Activated CD4-positive, alpha-beta T cell treated with anti-CD3 and anti-CD28 coated beads, Interleukin-2, Interleukin-6, amounts not matched to agents 100 ng/mL and 50 ng/mL, durations not matched to agents 16 hours and 8 hours (primary cell): ENCODE measurements around the gene EPHB2.

Experiments
- DNase-seq: peaks from one replicate; pipeline ENCODE4 v3.0.0-alpha.2; 2020

EPHB2 gene

DNA sequence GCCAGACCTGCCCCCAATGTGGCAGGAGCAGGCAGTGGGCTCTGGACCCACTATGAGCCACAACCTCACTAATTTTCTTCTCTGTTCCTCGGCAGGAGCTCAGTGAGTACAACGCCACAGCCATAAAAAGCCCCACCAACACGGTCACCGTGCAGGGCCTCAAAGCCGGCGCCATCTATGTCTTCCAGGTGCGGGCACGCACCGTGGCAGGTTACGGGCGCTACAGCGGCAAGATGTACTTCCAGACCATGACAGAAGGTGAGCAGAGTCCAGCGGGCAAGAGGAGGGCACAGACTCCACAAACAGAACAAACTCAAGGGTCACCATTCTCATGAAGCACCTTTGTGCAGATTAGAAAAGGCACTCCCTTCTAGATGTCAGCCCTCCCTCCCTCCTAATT lies 182.2 kb downstream of the EPHB2 start:
- no peak for DNase-seq

DNA sequence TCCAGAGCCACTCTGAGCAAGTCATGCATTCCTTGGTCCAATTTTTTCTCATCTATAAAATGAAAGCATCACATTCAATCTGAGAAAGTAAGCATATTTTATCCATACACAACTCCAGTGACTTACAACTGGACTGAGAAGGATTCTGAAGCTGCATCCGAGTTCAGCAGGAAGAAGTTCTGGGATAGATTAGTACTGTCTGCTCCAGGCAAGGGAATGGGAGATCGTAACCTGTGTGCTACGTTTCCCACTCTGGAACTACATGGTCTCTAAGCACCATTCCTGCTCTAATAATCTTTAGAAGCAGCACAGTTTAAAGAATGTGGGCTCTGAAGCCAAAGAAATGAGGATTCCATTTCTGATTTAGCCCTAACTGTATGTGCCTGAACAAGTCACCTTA lies 182.7 kb downstream of the EPHB2 start:
- DNase-seq = no peak

DNA sequence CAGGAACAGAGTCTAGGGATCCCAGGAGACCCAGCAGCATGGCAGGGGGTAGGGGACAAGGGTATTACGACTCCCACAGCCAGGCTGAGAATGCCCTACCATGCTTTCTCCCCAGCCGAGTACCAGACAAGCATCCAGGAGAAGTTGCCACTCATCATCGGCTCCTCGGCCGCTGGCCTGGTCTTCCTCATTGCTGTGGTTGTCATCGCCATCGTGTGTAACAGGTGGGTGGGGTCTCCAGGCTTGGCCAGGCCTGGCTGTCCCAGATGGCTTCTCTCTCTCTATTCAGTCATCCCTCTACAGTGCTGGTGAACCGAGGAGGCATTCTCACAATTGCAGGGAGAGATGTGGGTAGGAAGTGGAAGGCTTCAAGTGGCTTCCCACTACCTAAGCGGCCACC lies 184.7 kb downstream of the EPHB2 start:
- DNase-seq = no peak

DNA sequence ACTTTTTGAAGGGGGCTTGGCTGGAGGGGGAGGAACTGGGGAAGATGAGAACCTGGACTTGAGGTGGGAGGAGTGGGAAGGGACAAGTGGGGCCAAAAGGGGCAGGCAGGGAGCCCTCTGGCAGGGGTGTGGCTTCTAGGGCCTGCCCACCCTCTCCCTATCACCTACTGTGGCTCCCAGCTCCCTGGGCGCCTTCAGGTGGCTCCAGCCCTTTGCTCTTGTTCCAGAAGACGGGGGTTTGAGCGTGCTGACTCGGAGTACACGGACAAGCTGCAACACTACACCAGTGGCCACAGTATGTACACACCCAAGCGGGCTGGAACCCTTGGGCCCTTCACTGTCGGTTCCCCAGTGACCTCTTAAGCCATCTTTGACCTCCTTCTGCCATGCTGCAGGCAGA lies 185.5 kb downstream of the EPHB2 start:
- DNase-seq = no peak

DNA sequence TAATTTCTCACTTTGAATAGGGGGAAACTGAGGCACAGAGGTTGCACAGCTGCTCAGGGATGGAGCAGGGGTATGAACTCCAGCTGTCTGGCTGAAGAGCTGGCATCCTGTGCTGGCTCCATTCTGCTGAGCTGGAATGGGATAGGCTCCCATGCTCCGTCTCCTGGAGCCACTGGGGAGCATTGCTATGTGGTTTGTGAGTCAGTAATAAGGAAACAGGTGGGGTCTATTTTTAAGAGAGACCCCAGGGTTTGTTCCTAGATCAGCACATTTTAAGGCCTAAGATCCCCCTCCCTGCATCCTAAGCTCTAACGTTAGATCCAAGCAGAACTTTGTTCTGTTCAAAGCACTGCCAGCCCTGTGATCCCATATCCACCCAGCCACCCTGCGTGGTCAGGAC lies 189.8 kb downstream of the EPHB2 start:
- no peak for DNase-seq

DNA sequence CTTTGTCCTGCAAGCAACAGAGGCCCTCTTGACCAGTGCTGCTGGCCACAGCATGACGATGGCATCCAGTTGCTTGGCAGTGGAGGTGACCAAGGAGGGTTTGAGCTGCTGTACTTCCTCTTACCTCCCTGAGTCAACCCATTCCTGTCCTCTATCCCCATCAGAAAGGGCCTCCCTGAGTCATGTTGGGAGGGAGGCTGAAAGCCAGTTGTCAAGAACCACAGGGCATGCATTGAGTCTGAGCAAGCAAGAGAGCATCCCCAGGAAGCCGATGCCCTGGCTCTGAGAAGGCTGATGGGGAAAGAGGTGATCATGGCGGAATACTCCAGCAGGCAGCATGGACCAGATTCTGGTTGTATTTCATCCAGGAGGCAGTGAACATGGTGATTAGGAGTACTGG lies 192.5 kb downstream of the EPHB2 start:
- no peak for DNase-seq

DNA sequence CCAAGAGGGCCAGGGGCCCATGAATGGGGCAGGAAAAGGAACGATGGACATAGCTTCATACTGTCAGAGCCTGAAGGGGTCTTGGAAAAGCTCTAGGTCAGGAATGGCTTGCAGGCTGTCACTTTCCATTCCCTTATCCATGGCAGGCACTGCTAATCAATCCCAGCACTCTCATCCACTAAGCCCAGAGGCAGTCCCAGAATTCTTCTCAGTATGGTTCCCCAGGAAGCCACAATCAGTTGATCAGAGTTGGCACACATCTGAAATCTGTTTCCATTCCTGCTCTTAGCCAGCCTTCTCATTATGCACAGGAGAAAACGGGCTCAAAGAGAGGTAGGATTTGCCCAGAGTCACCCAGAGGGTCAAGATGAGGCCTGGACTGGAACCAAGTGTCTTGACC lies 196.3 kb downstream of the EPHB2 start:
- no peak for DNase-seq

DNA sequence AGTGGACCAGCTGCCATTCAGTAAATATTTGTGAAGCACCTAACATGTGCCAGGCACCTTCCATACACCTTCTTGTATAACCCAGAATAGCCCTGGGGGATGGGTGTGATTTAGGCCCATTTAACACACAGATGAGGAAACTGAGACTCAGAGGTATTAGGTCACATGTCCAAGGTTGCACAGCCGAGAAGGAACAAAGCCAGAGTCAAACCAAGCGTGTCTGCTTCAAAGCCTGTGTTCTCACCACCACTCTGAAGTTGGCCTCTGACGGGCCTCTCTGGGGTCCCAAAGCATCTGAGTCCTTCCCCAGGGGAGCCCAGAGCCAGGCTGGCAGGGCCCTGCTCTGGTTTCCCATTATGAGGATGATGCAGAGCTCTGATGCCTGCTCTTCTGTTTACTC lies 196.9 kb downstream of the EPHB2 start:
- no peak for DNase-seq

DNA sequence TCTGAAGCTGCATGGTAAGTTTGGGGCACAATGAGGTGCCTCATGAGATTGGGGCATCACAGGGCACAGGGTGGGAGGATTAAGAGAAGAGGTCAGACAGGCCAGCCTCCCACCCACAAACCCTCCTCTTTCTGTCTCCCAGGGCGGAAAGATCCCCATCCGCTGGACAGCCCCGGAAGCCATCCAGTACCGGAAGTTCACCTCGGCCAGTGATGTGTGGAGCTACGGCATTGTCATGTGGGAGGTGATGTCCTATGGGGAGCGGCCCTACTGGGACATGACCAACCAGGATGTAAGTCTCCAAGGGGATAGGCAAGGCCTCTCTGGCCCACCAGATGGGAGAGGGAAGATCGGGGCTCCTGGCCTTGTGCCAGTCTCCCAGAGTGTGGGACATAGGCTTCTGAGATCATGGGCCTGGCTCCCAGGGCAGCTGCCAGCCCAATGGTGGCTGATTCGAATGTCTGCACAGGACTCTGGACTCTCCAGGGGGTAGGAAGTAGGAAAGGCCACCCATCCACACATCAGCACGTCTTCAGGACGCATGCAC lies 198.3 kb downstream of the EPHB2 start:
- no peak for DNase-seq

DNA sequence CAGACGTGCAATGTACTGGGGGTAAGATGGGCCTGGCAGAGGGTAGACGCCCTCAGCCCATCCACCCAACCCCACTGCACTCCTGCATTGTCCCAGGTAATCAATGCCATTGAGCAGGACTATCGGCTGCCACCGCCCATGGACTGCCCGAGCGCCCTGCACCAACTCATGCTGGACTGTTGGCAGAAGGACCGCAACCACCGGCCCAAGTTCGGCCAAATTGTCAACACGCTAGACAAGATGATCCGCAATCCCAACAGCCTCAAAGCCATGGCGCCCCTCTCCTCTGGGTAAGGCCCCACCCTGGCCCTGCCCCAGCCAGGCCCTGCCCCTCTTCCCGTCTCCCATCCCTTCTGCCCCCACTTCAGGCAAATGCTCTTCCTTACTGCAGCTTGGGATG lies 199.6 kb downstream of the EPHB2 start:
- DNase-seq = no peak

DNA sequence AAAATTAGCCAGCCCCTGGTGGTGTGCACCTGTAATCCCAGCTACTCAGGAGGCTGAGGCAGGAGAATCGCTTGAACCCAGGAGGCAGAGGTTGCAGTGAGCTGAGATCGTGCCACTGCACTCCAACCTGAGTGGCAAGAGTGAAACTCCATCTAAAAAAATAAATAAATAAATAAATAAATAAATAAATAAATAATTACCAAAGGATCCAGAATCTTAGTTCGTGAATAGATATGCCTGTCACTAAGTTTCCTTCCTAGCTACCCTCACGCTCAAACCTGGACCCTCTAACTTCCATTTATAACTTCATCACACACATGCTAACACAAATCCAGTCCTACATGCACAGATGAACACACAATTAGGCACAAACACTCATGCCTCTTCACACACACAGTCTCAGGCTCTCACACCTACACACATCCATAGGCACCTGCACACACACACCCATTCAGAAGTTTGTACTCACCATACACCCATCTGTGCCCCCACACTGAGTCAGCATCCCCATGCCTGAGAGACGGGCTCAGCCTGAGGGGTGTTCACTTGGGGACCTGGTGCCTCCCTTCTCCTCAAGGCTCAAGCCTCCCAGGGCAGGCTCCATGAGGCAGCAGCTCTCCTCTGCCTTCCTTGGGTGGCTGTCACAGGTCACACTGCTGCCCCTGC lies 200.5 kb downstream of the EPHB2 start:
- DNase-seq = no peak

DNA sequence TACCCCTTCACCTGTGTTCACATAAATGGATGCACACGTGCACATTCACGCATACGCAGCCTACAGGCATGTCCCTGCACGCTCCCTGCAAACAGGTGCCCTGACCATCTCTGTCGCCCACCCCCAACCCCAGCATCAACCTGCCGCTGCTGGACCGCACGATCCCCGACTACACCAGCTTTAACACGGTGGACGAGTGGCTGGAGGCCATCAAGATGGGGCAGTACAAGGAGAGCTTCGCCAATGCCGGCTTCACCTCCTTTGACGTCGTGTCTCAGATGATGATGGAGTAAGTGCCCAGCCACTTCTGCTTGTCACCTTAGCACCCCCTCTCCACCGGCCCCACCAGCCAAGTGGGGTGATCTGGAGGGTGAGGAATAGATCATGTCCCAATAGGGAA lies 201.7 kb downstream of the EPHB2 start:
- no peak for DNase-seq

DNA sequence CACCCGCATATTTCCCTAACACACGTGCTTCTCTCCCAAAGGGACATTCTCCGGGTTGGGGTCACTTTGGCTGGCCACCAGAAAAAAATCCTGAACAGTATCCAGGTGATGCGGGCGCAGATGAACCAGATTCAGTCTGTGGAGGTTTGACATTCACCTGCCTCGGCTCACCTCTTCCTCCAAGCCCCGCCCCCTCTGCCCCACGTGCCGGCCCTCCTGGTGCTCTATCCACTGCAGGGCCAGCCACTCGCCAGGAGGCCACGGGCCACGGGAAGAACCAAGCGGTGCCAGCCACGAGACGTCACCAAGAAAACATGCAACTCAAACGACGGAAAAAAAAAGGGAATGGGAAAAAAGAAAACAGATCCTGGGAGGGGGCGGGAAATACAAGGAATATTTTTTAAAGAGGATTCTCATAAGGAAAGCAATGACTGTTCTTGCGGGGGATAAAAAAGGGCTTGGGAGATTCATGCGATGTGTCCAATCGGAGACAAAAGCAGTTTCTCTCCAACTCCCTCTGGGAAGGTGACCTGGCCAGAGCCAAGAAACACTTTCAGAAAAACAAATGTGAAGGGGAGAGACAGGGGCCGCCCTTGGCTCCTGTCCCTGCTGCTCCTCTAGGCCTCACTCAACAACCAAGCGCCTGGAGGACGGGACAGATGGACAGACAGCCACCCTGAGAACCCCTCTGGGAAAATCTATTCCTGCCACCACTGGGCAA lies 202.9 kb downstream of the EPHB2 start:
- DNase-seq = no peak

DNA sequence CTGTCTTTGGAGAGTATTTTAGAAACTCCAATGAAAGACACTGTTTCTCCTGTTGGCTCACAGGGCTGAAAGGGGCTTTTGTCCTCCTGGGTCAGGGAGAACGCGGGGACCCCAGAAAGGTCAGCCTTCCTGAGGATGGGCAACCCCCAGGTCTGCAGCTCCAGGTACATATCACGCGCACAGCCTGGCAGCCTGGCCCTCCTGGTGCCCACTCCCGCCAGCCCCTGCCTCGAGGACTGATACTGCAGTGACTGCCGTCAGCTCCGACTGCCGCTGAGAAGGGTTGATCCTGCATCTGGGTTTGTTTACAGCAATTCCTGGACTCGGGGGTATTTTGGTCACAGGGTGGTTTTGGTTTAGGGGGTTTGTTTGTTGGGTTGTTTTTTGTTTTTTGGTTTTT lies 203.5 kb downstream of the EPHB2 start:
- no peak for DNase-seq

DNA sequence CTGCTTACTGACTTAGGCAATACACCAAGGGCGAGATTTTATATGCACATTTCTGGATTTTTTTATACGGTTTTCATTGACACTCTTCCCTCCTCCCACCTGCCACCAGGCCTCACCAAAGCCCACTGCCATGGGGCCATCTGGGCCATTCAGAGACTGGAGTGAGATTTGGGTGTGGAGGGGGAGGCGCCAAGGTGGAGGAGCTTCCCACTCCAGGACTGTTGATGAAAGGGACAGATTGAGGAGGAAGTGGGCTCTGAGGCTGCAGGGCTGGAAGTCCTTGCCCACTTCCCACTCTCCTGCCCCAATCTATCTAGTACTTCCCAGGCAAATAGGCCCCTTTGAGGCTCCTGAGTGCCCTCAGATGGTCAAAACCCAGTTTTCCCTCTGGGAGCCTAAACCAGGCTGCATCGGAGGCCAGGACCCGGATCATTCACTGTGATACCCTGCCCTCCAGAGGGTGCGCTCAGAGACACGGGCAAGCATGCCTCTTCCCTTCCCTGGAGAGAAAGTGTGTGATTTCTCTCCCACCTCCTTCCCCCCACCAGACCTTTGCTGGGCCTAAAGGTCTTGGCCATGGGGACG lies 204.1 kb downstream of the EPHB2 start:
- no peak for DNase-seq

DNA sequence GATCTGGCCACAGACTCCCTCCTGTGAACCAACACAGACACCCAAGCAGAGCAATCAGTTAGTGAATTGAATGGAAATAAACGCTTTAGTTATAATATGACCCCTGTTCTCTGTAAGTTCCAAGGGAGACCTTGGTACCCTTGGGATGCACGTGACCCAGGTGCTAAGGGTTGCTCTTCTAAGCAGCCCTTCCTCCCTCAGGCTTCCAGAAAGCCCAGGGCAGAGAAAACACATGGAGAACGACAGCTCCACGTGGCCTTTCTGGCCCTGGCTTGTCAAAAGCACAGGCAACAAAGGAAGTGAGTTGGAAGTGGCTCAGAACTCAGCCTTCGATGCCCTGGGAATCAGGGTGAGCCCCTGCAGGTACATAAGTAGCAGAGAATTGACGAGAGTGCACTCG lies 204.6 kb downstream of the EPHB2 start:
- DNase-seq = no peak

DNA sequence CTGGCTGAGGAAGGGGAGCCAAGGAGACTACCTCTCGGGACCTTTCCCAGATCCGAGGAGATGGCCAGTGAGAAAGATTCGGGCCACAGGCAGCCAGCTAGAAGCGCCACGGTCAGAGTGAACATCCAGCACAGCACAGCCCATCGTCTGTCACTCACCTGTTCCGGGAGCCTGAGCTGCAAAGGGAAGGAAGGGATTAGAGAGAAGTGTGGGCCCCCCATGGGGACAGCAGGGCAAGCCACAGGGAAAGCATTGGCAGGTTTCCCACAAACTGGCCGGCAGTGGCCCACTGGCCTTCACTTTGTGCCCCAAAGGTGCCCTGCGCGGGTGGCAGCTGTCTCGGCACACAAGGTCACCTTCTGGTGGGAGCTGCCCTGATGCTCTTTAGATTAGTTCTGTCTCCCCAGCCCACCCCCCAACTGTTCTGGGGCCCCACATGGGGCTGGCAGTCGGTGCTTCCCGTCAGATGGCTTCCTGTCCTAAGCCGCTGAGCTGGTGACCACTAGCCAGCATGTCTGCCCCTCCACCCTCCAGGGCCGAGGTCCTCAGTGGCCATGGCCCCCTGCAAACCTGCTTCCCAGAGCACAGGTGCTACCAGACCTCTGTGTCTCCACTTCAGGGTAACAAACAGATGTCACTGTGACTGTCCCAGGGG lies 205.3 kb downstream of the EPHB2 start:
- DNase-seq = no peak

DNA sequence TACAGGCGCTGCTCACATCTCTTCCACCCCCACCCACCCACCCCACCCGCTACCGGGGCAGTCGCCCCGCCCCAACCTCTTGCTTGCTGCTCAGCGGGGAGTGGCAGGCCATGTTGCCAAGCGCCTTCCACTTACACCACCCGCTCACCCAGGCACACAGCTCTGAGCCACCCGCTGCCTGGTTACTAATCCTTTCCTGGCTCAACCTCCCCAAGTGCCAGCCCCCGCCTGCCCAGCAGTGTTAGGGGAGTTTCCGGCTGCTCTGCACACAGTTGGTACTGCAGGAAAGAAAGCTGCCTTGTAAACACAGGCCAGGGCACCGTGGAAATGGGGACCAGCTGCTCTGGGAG lies 205.8 kb downstream of the EPHB2 start:
- DNase-seq = no peak

DNA sequence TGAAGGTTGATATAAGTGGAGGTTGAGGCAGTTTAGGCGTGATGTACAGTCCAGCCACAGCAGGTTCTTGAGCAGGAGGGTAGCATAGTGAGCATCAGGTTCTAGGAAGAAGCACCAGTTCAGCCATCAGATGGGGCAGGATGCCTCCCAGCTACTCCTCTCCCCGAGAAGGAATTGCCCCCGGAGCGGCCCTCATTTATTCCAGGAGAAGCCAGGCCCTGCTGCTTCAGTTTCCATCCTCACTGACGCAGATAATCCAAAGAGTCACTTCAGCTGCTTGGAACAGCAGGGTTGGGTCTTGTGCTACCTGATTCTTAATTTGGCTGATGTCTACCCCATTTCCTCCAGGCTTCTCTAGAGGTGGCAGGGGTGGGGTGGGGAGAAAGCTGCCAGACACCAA lies 207.3 kb downstream of the EPHB2 start:
- no peak for DNase-seq

DNA sequence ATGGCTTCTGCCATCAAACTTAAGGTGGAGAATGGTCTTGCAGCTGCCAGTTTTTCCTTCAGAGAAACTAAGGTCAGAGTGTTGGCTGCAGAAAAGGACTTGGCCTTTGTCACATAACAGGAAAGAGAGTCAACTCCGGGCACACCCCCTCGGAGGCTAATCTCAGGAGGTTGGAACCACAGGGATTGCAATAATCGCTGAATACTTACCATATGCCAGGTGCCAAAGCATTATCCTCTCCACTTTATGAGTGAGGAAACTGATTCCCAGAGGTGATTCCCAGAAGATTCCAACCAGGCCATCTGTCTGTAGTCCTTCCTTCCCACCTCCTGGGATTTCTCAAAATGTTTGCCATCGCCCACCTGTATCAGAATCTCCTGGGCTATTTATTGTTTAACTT lies 208.0 kb downstream of the EPHB2 start:
- DNase-seq = no peak

DNA sequence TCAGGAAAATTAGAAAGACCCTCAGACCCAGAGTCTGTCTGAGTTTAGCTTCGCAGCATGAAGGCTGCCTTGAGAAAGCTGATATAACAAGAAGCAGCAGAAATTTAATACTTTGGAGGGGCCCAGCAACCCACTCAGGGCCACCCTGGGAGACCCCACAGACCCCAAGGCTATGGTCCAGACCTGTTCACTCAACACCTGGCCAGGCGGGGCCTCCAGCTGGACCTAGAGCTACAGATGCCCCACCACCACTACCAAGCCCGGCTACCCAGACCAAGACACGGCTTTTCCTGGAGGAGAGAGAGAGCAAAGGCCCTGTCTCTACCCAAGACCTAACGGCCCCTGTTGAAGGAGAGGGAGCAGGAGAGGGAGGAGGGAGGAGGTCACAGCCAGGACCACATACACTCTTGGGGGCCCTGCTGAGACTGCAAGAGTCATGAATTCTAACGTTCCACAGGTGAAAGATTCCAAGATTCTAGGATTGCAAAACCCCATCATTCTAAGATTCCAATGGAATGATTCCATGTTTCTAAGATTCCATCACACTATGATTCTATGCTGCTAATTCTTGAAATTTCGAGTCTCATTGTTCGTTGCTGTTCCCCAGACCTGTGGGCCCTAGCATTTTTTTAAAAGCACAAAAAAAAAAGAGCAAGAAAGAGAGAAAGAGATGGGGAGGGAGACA lies 208.8 kb downstream of the EPHB2 start:
- DNase-seq = no peak

DNA sequence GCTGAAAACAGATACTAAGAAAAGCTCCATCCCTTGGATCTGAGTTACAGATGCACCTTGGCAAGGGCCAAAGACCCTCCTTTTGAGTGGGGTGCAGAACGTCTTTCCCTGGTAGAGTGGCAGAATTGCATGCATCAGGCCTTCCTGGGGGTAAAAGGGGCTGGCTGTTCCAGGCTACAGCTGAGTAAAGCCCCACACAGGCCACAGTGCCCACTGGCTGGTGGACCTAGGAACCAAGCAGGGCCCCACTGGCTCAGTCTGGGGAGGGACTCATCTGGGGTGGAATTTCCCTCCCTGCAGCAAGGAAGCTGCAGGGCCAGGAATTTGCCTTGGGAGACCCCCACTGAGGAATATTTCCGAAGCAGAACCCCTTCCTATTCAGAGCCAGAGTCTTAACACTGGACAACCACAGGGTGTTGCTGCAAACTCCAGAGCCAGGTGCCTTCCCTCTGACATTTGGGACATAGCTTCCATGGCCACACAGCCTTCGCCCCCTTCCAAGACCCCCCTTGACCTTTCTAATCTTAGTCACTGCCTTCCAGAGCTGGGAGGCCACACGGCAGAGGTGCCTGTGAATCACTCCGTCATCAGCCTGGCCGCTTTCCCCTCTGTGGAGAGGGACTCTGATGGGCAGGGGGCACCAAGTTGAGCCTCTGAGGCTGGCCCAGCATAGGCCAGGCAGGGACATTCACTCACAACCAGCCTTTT lies 209.5 kb downstream of the EPHB2 start:
- DNase-seq = no peak
